GM21619 (cell line): ENCODE measurements around the gene MAMDC2.
"Not testable (repeated sequence)": the region's sequence is repeated elsewhere in the genome, so short reads cannot be mapped to it uniquely, and the experiment has no call there.

Experiments
- ATAC-seq: cut with Tn5 transposase; IDR thresholded peaks from one replicate; pipeline ENCODE4 v1.9.1; 2021; ENCODE audit not compliant: unreplicated experiment

MAMDC2 gene

GRCh38 chr9:70177121-70177520, 133.5 kb downstream of the MAMDC2 start:
- ATAC-seq: no peak

- ATAC-seq: no peak
Measured at GRCh38 chr9:70192707-70193106, 149.1 kb downstream of the MAMDC2 start.

- ATAC-seq: no peak
Measured at GRCh38 chr9:70195456-70195855, 151.8 kb downstream of the MAMDC2 start.

GRCh38 chr9:70197216-70198044, 153.8 kb downstream of the MAMDC2 start:
- no peak for ATAC-seq

GRCh38 chr9:70204743-70205142, 161.1 kb downstream of the MAMDC2 start:
- not testable (repeated sequence) for ATAC-seq

GRCh38 chr9:70205366-70206020, 161.8 kb downstream of the MAMDC2 start:
- no peak for ATAC-seq

- no peak for ATAC-seq
Measured at GRCh38 chr9:70217029-70217428, 173.4 kb downstream of the MAMDC2 start.

- no peak for ATAC-seq
Measured at GRCh38 chr9:70218767-70219166, 175.1 kb downstream of the MAMDC2 start.

- ATAC-seq: no peak
Measured at GRCh38 chr9:70220216-70220615, 176.6 kb downstream of the MAMDC2 start.

GRCh38 chr9:70222354-70222753, 178.7 kb downstream of the MAMDC2 start:
- ATAC-seq: no peak

- ATAC-seq: no peak
Measured at GRCh38 chr9:70228118-70228517, 184.5 kb downstream of the MAMDC2 start.

GRCh38 chr9:70228611-70229010, 185.0 kb downstream of the MAMDC2 start:
- no peak for ATAC-seq

GRCh38 chr9:70229026-70229425, 185.4 kb downstream of the MAMDC2 start:
- ATAC-seq: no peak

- ATAC-seq: no peak
Measured at GRCh38 chr9:70229579-70229978, 185.9 kb downstream of the MAMDC2 start.

GRCh38 chr9:70232476-70232875, 188.8 kb downstream of the MAMDC2 start:
- no peak for ATAC-seq

GRCh38 chr9:70234208-70234607, 190.6 kb downstream of the MAMDC2 start:
- ATAC-seq: not testable (repeated sequence)

GRCh38 chr9:70245952-70246351, 202.3 kb downstream of the MAMDC2 start:
- not testable (repeated sequence) for ATAC-seq

- ATAC-seq: no peak
Measured at GRCh38 chr9:70250221-70250620, 206.6 kb downstream of the MAMDC2 start.

- no peak for ATAC-seq
Measured at GRCh38 chr9:70255486-70255885, 211.8 kb downstream of the MAMDC2 start.

GRCh38 chr9:70256123-70256551, 212.5 kb downstream of the MAMDC2 start:
- no peak for ATAC-seq

- no peak for ATAC-seq
Measured at GRCh38 chr9:70257502-70257901, 213.9 kb downstream of the MAMDC2 start.

GRCh38 chr9:70257991-70258691, 214.5 kb downstream of the MAMDC2 start:
- ATAC-seq: peak; percentile 42
